Measurements from ENCODE around the gene MALRD1. TPM values are rescaled to one million over a fixed set of nuclear protein-coding genes. Genes with fewer than 3 reads are reported as not detected.

The MALRD1 gene
- total RNA-seq, 4 donors from 2014 or later = 0.33 to 7.5 (median 1.1) TPM

DNA sequence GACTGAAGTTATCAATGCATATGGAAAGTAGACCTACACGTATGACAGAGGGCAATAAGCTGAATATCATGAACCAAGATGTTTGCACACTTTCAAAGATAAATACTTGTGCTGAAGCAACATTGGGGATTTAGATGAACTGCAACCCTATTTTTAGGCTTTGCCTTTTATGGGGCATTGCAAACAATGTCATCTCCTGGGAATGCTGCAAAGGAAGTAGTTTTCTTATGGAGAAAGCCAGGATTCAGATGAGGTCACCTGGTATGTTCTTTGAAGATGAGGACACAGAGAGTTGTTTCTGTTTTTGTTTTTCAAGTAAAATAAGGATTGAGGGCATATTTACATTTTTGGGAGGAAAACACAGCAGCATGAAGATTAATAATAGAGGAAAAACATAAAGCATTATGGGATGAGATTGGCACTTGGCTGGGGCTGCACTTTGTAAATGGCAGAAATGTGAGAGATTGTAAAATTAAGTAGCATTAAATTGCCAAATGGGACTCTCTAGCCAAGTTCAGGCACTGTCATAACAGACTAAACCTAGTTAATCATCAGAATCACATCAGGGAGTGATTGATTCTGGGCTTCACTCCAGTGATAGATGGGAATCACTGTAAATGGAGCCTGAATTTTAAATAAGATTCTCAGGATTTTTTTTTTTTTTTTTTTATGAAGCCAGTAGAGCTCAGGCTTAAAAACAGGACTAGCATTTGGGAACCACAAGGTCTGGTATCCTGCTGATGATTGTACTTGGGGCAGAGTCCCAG, 63.1 kb downstream of the MALRD1 start:
- H3K27me3 ChIP-seq = no peaks in the 10 kb centered on the region
- DNase-seq (ENCODE audit: extremely low spot score) = no peak
- peaks cover 0 to 15% (median 6%) of the 10 kb centered on the region in 4 donors for H3K4me1 ChIP-seq
- peaks cover 0 to 19% (median 6%) of the 10 kb centered on the region in 4 donors for H3K9me3 ChIP-seq
- no peak overlapping the region for H3K4me3 ChIP-seq
- intact Hi-C loops (cut with DNase I) = no loop called here
- H3K27ac ChIP-seq (replicated peaks in 1 of 4) = no peak overlapping the region
- H3K36me3 ChIP-seq = no peaks in the 10 kb centered on the region
- TF ChIP-seq EP300 (IDR thresholded peaks at IDR 0.05) (no peak), POLR2A (IDR thresholded peaks at IDR 0.05; ENCODE audit: low read depth) (no peak), CTCF (IDR thresholded peaks at IDR 0.05) (no peak), POLR2AphosphoS5 (IDR thresholded peaks at IDR 0.05) (no peak)
- 35% methylated on average over 1 of the region's 1 CpG for WGBS

DNA sequence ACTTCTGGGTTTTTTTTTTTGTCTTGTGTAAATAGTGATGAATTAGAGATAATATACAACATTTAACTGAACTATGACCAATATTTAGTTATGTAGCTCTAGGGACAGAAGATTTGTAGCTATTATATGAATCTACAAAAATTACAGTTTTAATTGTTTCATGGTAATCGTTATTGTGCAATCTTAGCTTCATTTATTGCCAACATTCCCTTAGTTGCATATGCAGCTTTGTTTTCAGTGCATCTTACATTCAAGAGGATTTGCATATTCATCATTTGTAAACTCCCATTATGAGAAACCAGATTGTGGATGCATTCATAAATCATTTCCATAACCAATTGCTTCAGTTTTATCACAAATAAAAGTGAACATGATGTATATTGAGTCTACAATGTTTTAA, 68.8 kb downstream of the MALRD1 start:
- 96% methylated on average over 1 of the region's 1 CpG for WGBS

DNA sequence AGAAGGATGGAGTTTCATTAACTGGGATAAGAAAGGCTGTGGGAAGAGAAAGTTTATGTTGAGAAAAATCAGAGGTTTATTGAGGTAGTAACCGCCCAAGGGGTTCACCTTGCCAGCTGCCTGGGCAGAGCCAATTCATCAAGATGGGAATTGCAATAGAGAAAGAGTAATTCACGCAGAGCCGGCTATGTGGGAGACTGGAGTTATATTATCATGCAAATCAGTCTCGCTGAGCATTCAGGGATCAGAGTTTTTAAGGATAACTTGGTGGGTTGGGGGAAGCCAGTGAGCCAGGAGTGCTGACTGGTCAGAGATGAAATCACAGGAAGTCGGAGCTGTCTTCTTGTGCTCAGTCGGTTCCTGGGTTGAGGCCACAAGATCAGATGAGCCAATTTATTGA, 70.6 kb downstream of the MALRD1 start:
- no peak for DNase-seq (ENCODE audit: extremely low spot score)
- no peaks in the 10 kb centered on the region for H3K4me1 ChIP-seq
- H3K27ac ChIP-seq (replicated peaks in 1 of 4) = no peak overlapping the region
- no peaks in the 10 kb centered on the region for H3K27me3 ChIP-seq
- intact Hi-C loops (cut with DNase I) = no loop called here
- no peak for TF ChIP-seq POLR2AphosphoS5 (IDR thresholded peaks at IDR 0.05)
- no peak for TF ChIP-seq POLR2A (IDR thresholded peaks at IDR 0.05; ENCODE audit: low read depth)
- no peak overlapping the region for H3K4me3 ChIP-seq
- no peaks in the 10 kb centered on the region for H3K9me3 ChIP-seq
- 72% methylated on average over 6 of the region's 6 CpGs for WGBS
- H3K36me3 ChIP-seq = no peaks in the 10 kb centered on the region

More for the DNA sequence above, 68.8 kb downstream of the MALRD1 start:
- H3K4me3 ChIP-seq = no peak overlapping the region
- no peaks in the 10 kb centered on the region for H3K27me3 ChIP-seq
- no peak overlapping the region for H3K27ac ChIP-seq (replicated peaks in 1 of 4)
- peaks cover 0 to under 1% (median 0%) of the 10 kb centered on the region in 4 donors for H3K4me1 ChIP-seq
- H3K36me3 ChIP-seq = no peaks in the 10 kb centered on the region
- intact Hi-C loops (cut with DNase I) = no loop called here
- no peaks in the 10 kb centered on the region for H3K9me3 ChIP-seq
- TF ChIP-seq POLR2AphosphoS5 (IDR thresholded peaks at IDR 0.05) = no peak
- no peak for DNase-seq (ENCODE audit: extremely low spot score)

DNA sequence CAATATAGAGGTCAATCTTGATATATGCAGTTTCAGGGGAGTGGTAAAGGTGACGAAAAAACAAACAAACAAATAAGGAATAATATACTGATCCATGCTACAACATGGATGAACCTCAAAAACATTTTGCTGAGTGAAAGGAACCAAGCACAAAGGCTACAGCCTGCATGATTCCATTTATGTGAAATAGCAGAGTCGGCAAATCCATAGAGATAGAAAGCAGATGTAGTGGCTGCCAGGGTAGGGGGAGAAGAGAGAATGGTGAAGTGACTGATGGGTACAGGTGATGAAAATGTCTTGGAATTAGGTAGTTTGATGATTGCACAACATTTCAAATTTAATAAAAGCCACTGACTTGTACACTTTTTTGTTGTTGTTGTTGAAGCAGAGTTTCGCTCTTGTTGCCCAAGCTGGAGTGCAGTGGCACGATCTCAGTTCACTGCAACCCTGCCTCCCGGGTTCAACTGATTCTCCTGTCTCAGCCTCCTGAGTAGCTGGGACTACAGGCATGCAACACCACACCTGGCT, 71.8 kb downstream of the MALRD1 start:
- no peaks in the 10 kb centered on the region for H3K9me3 ChIP-seq
- no peak for DNase-seq (ENCODE audit: extremely low spot score)
- no peaks in the 10 kb centered on the region for H3K27me3 ChIP-seq
- H3K4me3 ChIP-seq = no peak overlapping the region
- H3K4me1 ChIP-seq = no peaks in the 10 kb centered on the region
- intact Hi-C loops (cut with DNase I) = no loop called here
- TF ChIP-seq POLR2AphosphoS5 (IDR thresholded peaks at IDR 0.05) = no peak
- WGBS = 96% methylated on average over 5 of the region's 5 CpGs
- H3K36me3 ChIP-seq = no peaks in the 10 kb centered on the region
- H3K27ac ChIP-seq (replicated peaks in 1 of 4) = no peak overlapping the region

DNA sequence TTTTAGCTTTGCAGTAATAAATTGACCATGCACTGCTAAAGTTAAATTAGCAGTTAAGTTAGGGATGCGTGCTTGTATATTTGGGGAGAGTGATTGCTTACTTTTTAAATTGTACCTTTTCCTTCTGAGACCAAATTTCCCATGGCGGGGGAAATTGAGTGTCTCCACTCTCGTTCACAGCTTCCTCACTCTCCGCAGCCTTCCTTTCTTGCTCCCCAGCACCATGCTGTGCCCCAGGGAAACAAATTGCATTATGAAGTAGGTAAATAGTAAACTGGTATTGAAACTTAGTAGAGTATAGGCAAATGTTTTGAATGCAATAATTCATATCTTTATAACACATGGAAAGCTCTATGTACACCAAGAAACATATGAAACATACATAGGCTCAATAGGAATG, 85.4 kb downstream of the MALRD1 start:
- TF ChIP-seq POLR2A (IDR thresholded peaks at IDR 0.05; ENCODE audit: low read depth) (no peak), CTCF (IDR thresholded peaks at IDR 0.05) (no peak), POLR2AphosphoS5 (IDR thresholded peaks at IDR 0.05) (no peak), EP300 (IDR thresholded peaks at IDR 0.05) (no peak)
- H3K9me3 ChIP-seq = no peaks in the 10 kb centered on the region
- H3K4me1 ChIP-seq = no peaks in the 10 kb centered on the region
- no peaks in the 10 kb centered on the region for H3K27me3 ChIP-seq
- no peak overlapping the region for H3K27ac ChIP-seq (replicated peaks in 1 of 4)
- H3K36me3 ChIP-seq = no peaks in the 10 kb centered on the region
- intact Hi-C loops (cut with DNase I) = no loop called here
- WGBS = 77% methylated on average over 4 of the region's 4 CpGs
- DNase-seq (ENCODE audit: extremely low spot score) = no peak
- no peak overlapping the region for H3K4me3 ChIP-seq

DNA sequence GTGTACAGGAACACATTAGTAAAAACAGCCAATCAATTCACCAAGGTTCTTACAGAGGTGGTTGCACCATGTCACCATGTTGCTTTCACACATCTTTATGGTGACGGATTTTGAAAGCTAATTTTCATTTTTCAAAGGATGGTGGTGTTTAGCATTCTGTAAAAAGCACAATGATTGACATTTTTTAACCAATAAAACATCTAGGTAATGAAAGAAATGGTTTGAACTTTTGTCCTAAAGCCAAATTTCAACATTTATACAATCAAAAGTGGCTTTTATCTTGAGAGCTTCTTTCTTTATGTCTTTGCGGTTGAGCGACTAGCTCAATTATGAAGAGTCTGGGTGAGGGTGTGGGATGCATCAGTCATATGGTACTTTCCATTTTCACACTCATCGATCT, 94.4 kb downstream of the MALRD1 start:
- DNase-seq (ENCODE audit: extremely low spot score) = no peak

More for the DNA sequence above, 94.4 kb downstream of the MALRD1 start:
- no peaks in the 10 kb centered on the region for H3K9me3 ChIP-seq
- H3K36me3 ChIP-seq = no peaks in the 10 kb centered on the region
- no peak overlapping the region for H3K27ac ChIP-seq (replicated peaks in 1 of 4)
- WGBS = 83% methylated on average over 4 of the region's 4 CpGs
- no peak overlapping the region for H3K4me3 ChIP-seq
- no peaks in the 10 kb centered on the region for H3K4me1 ChIP-seq
- no peaks in the 10 kb centered on the region for H3K27me3 ChIP-seq
- TF ChIP-seq CTCF (IDR thresholded peaks at IDR 0.05) (no peak), POLR2AphosphoS5 (IDR thresholded peaks at IDR 0.05) (no peak), EP300 (IDR thresholded peaks at IDR 0.05) (no peak), POLR2A (IDR thresholded peaks at IDR 0.05; ENCODE audit: low read depth) (no peak)
- intact Hi-C loops (cut with DNase I) = no loop called here
